HG02571 (cell line): ENCODE measurements around the gene SLC37A3.
"Not testable (repeated sequence)": the region's sequence is repeated elsewhere in the genome, so short reads cannot be mapped to it uniquely, and the experiment has no call there.

ENCODE experiments used
- ATAC-seq: cut with Tn5 transposase; IDR thresholded peaks from one replicate; pipeline ENCODE4 v1.9.1; 2021; ENCODE audit warnings: mild to moderate bottlenecking, moderate library complexity; ENCODE audit not compliant: unreplicated experiment

Gene SLC37A3

DNA sequence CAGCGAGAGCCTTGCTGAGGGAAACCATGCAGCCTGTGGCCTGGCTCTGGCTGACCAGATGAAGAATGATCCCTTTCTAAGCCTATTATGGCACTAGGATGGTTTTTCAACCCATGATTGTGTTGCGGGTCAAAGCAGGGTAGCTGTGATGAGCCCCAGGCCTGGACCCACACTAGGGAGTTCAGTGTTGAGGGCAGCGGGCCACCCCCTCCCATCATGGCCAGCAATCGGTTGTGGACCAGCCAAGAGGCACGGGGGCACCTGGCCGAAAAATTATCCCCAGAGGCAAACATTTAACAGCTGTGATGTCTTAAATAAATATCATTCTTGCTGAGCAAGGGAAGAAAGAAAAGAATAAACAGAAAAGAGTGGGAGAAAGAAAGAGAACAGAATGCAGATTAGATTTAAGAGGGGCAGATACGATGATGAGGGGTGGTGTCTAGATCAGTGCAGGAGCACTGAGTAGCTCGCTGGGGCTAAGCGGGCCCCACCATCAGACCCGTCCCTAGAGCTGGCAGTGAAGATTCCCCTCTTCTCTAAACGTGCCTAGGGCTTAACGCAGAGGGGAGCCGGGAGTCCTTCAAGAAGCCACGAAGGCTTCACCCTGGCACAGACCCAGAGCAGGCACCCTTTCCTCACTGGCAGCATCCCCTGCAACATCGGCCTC lies 82.7 kb downstream of the SLC37A3 start:
- no peak for ATAC-seq

DNA sequence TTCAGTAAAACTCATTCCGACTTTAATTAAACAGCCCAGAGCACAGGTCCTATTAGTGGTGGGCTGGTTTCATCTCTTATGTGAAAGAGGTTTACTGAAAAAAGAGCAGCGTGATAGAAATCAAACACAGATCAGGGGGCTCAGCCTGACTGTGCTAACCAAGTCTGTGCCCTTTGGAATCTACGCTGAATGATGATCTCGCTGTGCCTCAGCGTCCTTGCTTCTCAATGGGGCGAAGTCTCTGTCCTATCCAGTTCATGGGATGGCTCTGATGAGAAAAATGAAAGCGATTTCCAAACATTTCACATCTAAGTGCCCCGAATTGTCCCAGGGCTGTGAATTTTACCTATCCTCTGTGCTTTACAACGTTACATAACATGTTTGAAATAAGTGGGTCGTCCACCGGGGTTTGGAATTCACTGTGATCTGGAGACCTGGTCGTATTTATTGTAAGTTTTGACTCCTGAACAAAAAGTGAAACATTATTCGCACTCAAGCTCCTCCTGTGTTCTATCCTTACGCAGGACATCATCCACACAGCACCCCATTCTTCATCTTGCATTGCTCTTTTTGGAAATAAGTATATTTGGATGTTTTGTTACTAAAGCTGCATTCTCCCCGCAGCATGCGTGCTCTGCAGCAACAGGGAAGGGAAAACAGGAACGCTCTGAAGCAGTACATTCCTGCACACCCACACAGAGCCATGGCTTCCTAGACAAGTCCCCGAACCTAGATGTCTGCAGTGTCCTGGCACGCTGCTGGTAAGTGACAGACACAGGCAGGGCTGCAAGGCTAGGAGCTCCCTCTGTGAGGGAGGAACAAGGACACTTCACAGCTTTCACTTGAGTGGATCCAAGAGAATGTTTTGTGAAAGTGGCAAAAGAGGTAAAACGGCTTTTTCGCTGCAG lies 83.5 kb downstream of the SLC37A3 start:
- no peak for ATAC-seq

DNA sequence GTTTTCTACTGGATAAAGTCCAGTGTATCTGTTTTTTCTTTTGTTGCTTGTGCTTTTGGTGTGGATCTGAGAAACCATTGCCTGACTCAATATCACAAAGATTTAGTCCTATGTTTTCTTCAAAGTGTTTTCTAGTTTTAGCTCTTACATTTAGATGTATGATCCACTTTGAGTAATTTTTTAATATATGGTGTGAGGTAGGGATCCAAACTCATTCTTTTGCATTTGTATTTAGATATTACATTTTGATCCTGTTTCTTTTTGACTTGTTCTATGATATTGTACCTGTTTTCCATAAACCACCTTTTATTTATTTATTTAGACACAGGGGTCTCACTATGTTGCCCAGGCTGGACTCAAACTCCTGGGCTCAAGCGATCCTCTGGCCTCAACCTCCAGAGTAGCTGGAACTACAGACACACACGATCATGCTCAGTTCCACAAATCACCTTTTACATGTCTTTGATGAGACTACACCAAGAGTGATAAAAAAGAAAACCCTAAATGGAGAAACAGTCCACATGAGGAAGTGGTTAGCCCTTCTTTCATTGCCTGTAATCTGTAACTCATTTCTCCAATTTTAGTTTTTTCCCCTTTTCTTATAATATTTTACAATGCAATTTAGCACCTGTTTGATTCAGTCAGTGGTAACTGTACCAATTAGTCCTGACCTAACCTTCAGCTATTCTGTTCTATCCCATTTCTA lies 86.0 kb downstream of the SLC37A3 start:
- ATAC-seq: no peak

DNA sequence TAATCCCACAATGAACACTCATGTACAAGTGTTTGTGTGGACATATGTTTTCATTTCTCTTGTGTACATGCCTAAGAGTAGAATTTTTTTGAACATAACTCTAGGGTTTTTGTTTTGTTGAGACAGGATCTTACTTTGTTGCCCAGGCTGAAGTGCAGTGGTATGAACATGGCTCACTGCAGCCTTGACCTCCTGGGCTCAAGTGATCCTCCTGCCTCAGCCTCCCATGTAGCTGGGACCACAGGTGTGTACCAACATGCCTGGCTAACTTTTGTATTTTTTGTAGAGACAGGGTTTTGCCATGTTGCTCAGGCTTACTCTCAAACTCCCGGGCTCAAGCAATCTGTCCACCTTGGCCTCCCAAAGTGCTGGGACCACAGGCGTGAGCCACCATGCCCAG lies 87.2 kb downstream of the SLC37A3 start:
- not testable (repeated sequence) for ATAC-seq

DNA sequence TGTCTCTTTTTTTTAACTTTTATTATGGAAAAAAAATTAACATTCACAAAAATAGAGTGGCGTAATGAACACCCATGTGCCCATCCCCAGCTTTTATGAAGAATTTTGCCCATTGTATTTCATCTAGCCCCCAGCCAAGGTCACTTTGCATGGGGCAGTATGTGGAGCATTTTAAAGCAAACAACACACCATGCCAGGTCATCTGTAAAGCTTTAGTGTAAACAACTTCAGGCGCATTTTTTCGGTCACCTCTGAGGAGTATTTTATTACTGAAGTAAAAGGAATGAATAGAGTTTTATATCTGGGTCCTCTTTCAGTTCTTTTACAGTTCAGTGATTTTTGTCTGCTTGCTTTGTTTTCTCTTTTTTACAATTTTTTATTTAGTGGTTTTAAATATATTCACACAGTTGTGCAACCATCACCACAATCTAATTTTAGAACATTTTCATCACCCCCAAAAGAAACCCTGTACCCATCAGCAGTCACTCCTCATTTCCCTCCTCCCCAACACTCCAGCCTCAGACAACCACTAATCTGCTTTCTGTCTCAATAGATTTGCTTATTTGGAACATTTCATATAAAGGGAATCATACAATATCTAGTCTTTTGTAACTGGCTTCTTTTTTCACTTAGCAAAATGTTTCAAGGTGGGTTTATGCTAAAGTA lies 87.9 kb downstream of the SLC37A3 start:
- no peak for ATAC-seq

- no peak for ATAC-seq
Measured at GRCh38 chr7:140308060-140308459, 90.3 kb downstream of the SLC37A3 start.

- no peak for ATAC-seq
Measured at GRCh38 chr7:140304191-140304799, 94.0 kb downstream of the SLC37A3 start.

DNA sequence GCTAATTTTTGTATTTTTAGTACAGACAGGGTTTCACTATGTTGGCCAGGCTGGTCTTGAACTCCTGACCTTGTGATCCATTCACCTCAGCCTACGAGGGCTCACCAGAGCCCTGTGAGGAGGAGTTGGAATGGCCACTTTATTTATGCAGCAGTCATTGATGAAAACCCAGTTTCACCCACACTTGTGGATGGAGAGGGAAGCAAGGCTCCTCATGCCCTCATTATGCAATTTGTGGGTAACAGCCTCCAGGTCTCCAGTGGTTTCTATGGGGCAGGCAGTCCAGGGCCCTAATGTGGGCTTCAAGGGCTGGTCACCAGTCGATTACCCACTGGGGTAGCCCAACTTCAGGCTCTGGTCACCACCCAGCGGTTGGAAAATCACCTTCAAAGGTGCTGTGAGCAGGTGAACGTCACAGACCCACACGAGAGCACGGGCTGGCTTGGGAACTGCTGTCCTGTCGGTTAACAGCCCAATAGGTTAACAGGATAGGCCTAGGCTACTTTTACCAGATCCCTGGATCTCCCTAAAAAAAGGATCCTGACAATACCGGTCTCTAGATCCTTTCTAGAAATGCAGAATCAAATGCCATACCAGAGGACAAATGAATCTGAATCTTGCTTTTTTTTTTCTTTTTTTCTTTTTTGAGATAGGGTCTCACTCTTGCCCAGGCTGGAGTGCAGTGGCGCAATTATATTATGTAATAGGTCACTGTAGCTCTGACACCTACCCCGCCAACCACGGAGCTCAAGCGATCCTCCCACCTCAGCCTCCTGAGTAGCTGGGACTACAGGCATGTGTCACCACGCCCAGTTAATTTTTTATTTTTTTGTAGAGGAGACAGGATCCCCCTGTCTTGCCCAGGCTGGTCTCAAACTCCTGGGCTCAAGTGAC lies 97.8 kb downstream of the SLC37A3 start:
- ATAC-seq: no peak

DNA sequence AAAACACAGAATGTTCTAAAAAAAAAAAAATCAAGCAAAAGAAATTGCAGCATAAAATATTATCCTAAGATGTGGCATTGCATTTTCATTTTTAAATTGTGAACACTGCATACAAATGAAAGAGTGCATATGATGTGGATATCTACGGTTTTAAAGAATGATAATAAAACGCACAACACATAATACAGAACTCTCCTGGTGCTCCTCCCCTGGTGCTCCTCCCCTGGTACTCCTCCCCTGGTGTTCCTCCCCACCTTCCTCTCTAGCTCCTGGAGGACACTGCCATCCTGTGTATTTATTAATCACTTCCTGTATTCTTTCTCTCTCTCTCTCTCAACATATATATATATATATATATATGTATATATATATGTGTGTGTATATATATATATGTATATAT lies 100.1 kb downstream of the SLC37A3 start:
- no peak for ATAC-seq

GRCh38 chr7:140297192-140297591 lies 101.1 kb downstream of the SLC37A3 start:
- ATAC-seq: no peak

DNA sequence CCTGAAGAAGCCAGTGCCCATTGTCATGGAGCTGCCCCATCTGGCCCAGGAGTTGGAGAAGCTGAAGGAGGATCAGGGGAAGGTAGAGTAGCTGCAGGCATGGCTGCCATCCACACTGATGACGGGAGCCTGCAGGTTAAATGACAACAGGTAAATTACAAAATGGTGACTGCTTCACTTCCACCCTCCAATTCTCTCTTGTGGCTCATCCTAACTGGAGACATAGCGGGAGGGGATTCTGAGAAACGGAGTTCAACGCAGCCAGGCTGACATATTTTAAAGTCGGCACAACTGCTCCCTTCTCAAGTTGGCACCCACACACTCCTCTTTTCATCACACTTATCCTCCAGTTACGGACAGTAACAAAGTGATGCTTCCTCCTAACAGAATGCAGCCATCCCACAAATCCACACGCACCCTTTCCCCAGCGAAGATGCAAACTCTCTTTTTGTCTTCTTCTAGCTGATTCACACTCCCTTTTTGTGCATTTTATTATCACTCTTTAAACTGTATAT lies 103.0 kb downstream of the SLC37A3 start:
- ATAC-seq: no peak

DNA sequence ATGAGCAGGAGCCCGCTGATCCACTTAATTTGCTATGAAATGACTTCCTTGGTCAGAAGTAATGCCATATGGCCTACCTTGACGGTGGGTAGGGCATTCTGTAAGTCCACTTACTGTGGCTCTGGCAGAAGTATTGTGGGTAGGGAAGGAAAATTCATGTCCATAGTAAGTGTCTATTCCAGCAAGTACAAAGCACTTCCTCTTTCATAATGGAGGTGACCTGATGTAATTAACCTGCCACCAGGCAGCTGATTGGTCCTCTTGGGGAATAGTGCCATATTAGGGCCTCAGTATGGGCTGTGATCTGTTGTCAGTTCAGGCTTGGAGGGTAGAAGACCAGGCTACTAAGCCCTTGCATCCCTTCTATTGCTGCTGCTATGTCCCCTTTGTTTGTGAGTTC lies 103.9 kb downstream of the SLC37A3 start:
- no peak for ATAC-seq

GRCh38 chr7:140292438-140292837 lies 105.9 kb downstream of the SLC37A3 start:
- ATAC-seq: no peak

DNA sequence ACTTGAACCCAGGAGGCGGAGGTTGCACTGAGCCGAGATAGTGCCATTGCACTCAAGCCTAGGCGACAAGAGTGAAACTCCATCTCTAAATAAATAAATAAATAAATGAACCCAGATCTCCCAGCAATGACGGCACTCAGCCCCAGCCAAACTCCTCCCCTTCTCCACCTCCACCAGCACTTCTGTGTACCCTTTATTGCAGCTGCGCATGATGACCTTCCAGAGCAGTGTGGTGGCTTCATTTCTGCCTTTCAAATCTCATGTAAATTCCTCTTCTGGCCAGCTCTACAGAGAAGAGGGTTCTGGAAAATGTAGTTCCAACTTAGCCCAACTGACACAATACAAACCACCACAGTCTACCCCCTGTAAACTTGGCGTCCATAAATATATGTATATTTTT lies 108.5 kb downstream of the SLC37A3 start:
- ATAC-seq: no peak

GRCh38 chr7:140287988-140288387 lies 110.3 kb downstream of the SLC37A3 start:
- ATAC-seq: no peak

GRCh38 chr7:140285938-140286337 lies 112.4 kb downstream of the SLC37A3 start:
- no peak for ATAC-seq

GRCh38 chr7:140284062-140284461 lies 114.3 kb downstream of the SLC37A3 start:
- ATAC-seq: no peak
